HEK293 (cell line): ENCODE data around the gene OR2A5.

Source experiments
- ATF2 ChIP-seq: fragments of 450-650 bp; formaldehyde crosslinking; IDR thresholded peaks from 2 replicates; pipeline ENCODE4 v1.5.1; 2016; ENCODE audit warnings: missing biosample characterization, missing genetic modification characterization, low read depth
- BCL11A ChIP-seq: fragments of 450-650 bp; formaldehyde crosslinking; IDR thresholded peaks from 2 replicates; pipeline ENCODE4 v1.5.1; 2016; ENCODE audit warnings: low read depth, missing biosample characterization, missing genetic modification characterization
- CTCF ChIP-seq: fragments of 450-650 bp; formaldehyde crosslinking; IDR thresholded peaks from 2 replicates; pipeline ENCODE4 v1.5.1; 2016; ENCODE audit warnings: missing biosample characterization, missing genetic modification characterization
- OSR2 ChIP-seq: fragments of 450-650 bp; formaldehyde crosslinking; IDR thresholded peaks from 2 replicates; pipeline ENCODE4 v1.5.1; 2016; ENCODE audit warnings: missing biosample characterization, missing genetic modification characterization
- PBX3 ChIP-seq: sonication (generic); formaldehyde crosslinking; IDR thresholded peaks from 2 replicates; pipeline ENCODE4 v1.8.1; 2022; ENCODE audit warnings: mild to moderate bottlenecking, moderate library complexity, missing genetic modification reagents
- TCF7L2 ChIP-seq: IDR thresholded peaks from 2 replicates; pipeline ENCODE4 v1.6.1; 2011; ENCODE audit warnings: low read depth, mild to moderate bottlenecking, inconsistent platforms, low read length, moderate library complexity, borderline replicate concordance
- ZBTB6 ChIP-seq: fragments of 450-650 bp; formaldehyde crosslinking; IDR thresholded peaks from 2 replicates; pipeline ENCODE4 v1.5.1; 2017; ENCODE audit warnings: missing biosample characterization, missing genetic modification characterization
- ZNF280D ChIP-seq: fragments of 450-650 bp; formaldehyde crosslinking; IDR thresholded peaks from 2 replicates; pipeline ENCODE4 v1.5.1; 2016; ENCODE audit warnings: missing biosample characterization, missing genetic modification characterization
- ZNF423 ChIP-seq: fragments of 450-650 bp; formaldehyde crosslinking; IDR thresholded peaks from 2 replicates; pipeline ENCODE4 v1.5.1; 2016; ENCODE audit warnings: missing biosample characterization, missing genetic modification characterization
- ZNF449 ChIP-seq: fragments of 450-650 bp; formaldehyde crosslinking; IDR thresholded peaks from 2 replicates; pipeline ENCODE4 v1.5.1; 2017; ENCODE audit warnings: missing biosample characterization, mild to moderate bottlenecking, missing genetic modification characterization, moderate library complexity
- ZNF530 ChIP-seq: fragments of 450-650 bp; formaldehyde crosslinking; IDR thresholded peaks from 2 replicates; pipeline ENCODE4 v1.5.1; 2016; ENCODE audit warnings: low read depth, missing biosample characterization, missing genetic modification characterization
- ZNF623 ChIP-seq: fragments of 450-650 bp; formaldehyde crosslinking; IDR thresholded peaks from 2 replicates; pipeline ENCODE4 v1.5.1; 2016; ENCODE audit warnings: missing biosample characterization, missing genetic modification characterization
- ZNF785 ChIP-seq: fragments of 450-650 bp; formaldehyde crosslinking; IDR thresholded peaks from 2 replicates; pipeline ENCODE4 v1.5.1; 2016; ENCODE audit warnings: missing biosample characterization, missing genetic modification characterization

- TF ChIP-seq ZNF623 (no peak), CTCF (tag by site-specific recombination) (no peak), OSR2 (tag by site-specific recombination) (no peak), BCL11A (no peak), ATF2 (tag by site-specific recombination) (no peak), PBX3 (no peak), ZNF530 (tag by site-specific recombination) (no peak), ZNF280D (tag by site-specific recombination) (no peak), TCF7L2 (no peak), ZNF423 (tag by site-specific recombination) (no peak), ZNF785 (tag by site-specific recombination) (no peak), ZNF449 (no peak), ZBTB6 (tag by site-specific recombination) (no peak)
Observed at GRCh38 chr7:144069511-144069910, 20.8 kb downstream of the OR2A5 start, which contains the start of gene OR2A25.
